Activated T-helper 1 cell treated with anti-CD3 and anti-CD28 coated beads, Interleukin-12 subunit alpha, Interleukin-12 subunit beta, Interleukin-2, Interleukin-4 antibody, amounts not matched to agents 30 ng/mL and 10 ng/mL and 1 ng/mL, durations not matched to agents 14 hours and 24 hours and 36 hours (primary cell): Measurements from ENCODE around the gene SNX15. TPM values are rescaled to one million over a fixed set of nuclear protein-coding genes. Genes with fewer than 3 reads are reported as not detected.

Experiments
- DNase-seq: peaks from one replicate; pipeline ENCODE4 v3.0.0; 2021; ENCODE audit warnings: low spot score
- H3K27ac Mint-ChIP-seq: one replicate; pipeline ENCODE4 v1.8.0; 2021; ENCODE audit warnings: mild to moderate bottlenecking, mixed read lengths
- H3K27me3 Mint-ChIP-seq: one replicate; pipeline ENCODE4 v1.8.0; 2022; ENCODE audit warnings: mild to moderate bottlenecking, moderate library complexity, mixed read lengths; ENCODE audit not compliant: insufficient read depth
- H3K36me3 Mint-ChIP-seq: one replicate; pipeline ENCODE4 v1.8.0; 2021; ENCODE audit warnings: low read depth, mixed read lengths
- H3K4me1 Mint-ChIP-seq: one replicate; pipeline ENCODE4 v1.8.0; 2021; ENCODE audit warnings: low read depth, mixed read lengths
- H3K4me3 Mint-ChIP-seq: one replicate; pipeline ENCODE4 v1.8.0; 2021; ENCODE audit warnings: mild to moderate bottlenecking, moderate library complexity, mixed read lengths
- H3K9me3 Mint-ChIP-seq: one replicate; pipeline ENCODE4 v1.8.0; 2021; ENCODE audit warnings: mixed read lengths
- intact Hi-C: fragments of 100-400 bp; cut with micrococcal nuclease; formaldehyde crosslinking; loops from one replicate; pipeline ENCODE4 v1.15.1; 2024
- total RNA-seq: library from RNA; stranded (reverse); gene quantifications from 2 replicates; pipeline ENCODE4 v1.2.3, GENCODE V29; 2022

The SNX15 gene
- total RNA-seq, 1 donor from 2014 or later, result 19.9 TPM

- no peak for DNase-seq
- peaks cover 1% of the 10 kb centered on the region for H3K27me3 Mint-ChIP-seq
- peak overlapping the region; percentile 81 for H3K4me3 Mint-ChIP-seq
- intact Hi-C loops, result no loop called here
- H3K36me3 Mint-ChIP-seq, result peaks cover 12% of the 10 kb centered on the region
- H3K4me1 Mint-ChIP-seq, result peaks cover 20% of the 10 kb centered on the region
- no peaks in the 10 kb centered on the region for H3K9me3 Mint-ChIP-seq
- H3K27ac Mint-ChIP-seq, result peak overlapping the region; percentile 80
Observed at GRCh38 chr11:65047581-65048422, 20.6 kb downstream of the SNX15 start.

GRCh38 chr11:65051398-65051858 lies 24.2 kb downstream of the SNX15 start:
- no peak for DNase-seq
- no peaks in the 10 kb centered on the region for H3K9me3 Mint-ChIP-seq
- H3K36me3 Mint-ChIP-seq, result peaks cover 2% of the 10 kb centered on the region
- intact Hi-C loops, result no loop called here
- no peak overlapping the region for H3K4me3 Mint-ChIP-seq
- H3K4me1 Mint-ChIP-seq, result peaks cover 22% of the 10 kb centered on the region
- no peak overlapping the region for H3K27ac Mint-ChIP-seq
- H3K27me3 Mint-ChIP-seq, result peaks cover 1% of the 10 kb centered on the region

- DNase-seq, result no peak
- Mint-ChIP-seq H3K36me3 (no peaks in the 10 kb centered on the region), H3K4me1 (peaks cover 14% of the 10 kb centered on the region), H3K27ac (peak overlapping the region; percentile 88), H3K4me3 (no peak overlapping the region), H3K27me3 (peaks cover 1% of the 10 kb centered on the region), H3K9me3 (no peaks in the 10 kb centered on the region)
- intact Hi-C loops, result no loop called here
Observed at GRCh38 chr11:65053827-65054508, 26.7 kb downstream of the SNX15 start.

- Mint-ChIP-seq H3K27ac (no peak overlapping the region), H3K36me3 (no peaks in the 10 kb centered on the region), H3K27me3 (peaks cover 6% of the 10 kb centered on the region), H3K4me1 (peaks cover 21% of the 10 kb centered on the region), H3K4me3 (no peak overlapping the region), H3K9me3 (no peaks in the 10 kb centered on the region)
- intact Hi-C loops, result no loop called here
- DNase-seq, result no peak
Observed at GRCh38 chr11:65055538-65055937, 28.3 kb downstream of the SNX15 start.

- H3K4me3 Mint-ChIP-seq, result no peak overlapping the region
- DNase-seq, result no peak
- H3K27me3 Mint-ChIP-seq, result peaks cover 6% of the 10 kb centered on the region
- no peaks in the 10 kb centered on the region for H3K9me3 Mint-ChIP-seq
- no peak overlapping the region for H3K27ac Mint-ChIP-seq
- H3K4me1 Mint-ChIP-seq, result peaks cover 28% of the 10 kb centered on the region
- intact Hi-C loops, result no loop called here
- H3K36me3 Mint-ChIP-seq, result no peaks in the 10 kb centered on the region
Observed at GRCh38 chr11:65056999-65057398, 29.8 kb downstream of the SNX15 start.

- no peak overlapping the region for H3K27ac Mint-ChIP-seq
- H3K4me3 Mint-ChIP-seq, result no peak overlapping the region
- H3K36me3 Mint-ChIP-seq, result no peaks in the 10 kb centered on the region
- H3K4me1 Mint-ChIP-seq, result peaks cover 28% of the 10 kb centered on the region
- intact Hi-C loops, result no loop called here
- H3K27me3 Mint-ChIP-seq, result peaks cover 6% of the 10 kb centered on the region
- no peak for DNase-seq
- no peaks in the 10 kb centered on the region for H3K9me3 Mint-ChIP-seq
Observed at GRCh38 chr11:65057526-65057925, 30.3 kb downstream of the SNX15 start.

GRCh38 chr11:65058012-65058411 lies 30.8 kb downstream of the SNX15 start:
- H3K4me1 Mint-ChIP-seq, result peaks cover 28% of the 10 kb centered on the region
- intact Hi-C loops, result no loop called here
- no peaks in the 10 kb centered on the region for H3K36me3 Mint-ChIP-seq
- H3K27me3 Mint-ChIP-seq, result peaks cover 5% of the 10 kb centered on the region
- DNase-seq, result no peak
- no peaks in the 10 kb centered on the region for H3K9me3 Mint-ChIP-seq
- no peak overlapping the region for H3K4me3 Mint-ChIP-seq
- H3K27ac Mint-ChIP-seq, result no peak overlapping the region

- Mint-ChIP-seq H3K27ac (no peak within 1 kb of the TSS), H3K4me1 (peaks cover 26% of the 10 kb centered on the region), H3K27me3 (peaks cover 5% of the 10 kb centered on the region), H3K4me3 (no peak within 1 kb of the TSS), H3K9me3 (no peaks in the 10 kb centered on the region), H3K36me3 (no peaks in the 10 kb centered on the region)
- DNase-seq, result no peak
- intact Hi-C loops, result no loop called here
Observed at GRCh38 chr11:65058419-65059054, 31.3 kb downstream of the SNX15 start, which contains the start of gene NAALADL1. Gene NAALADL1, minus strand, starts transcription at chr11:65058553. Its CDS starts 32 bp downstream, at chr11:65058521.

- Mint-ChIP-seq H3K4me1 (peaks cover 16% of the 10 kb centered on the region), H3K27ac (no peak overlapping the region), H3K9me3 (no peaks in the 10 kb centered on the region), H3K36me3 (no peaks in the 10 kb centered on the region), H3K4me3 (no peak overlapping the region), H3K27me3 (peaks cover 5% of the 10 kb centered on the region)
- no peak for DNase-seq
- intact Hi-C loops, result no loop called here
Observed at GRCh38 chr11:65059523-65059922, 32.3 kb downstream of the SNX15 start.

GRCh38 chr11:65059959-65060824 lies 33.0 kb downstream of the SNX15 start:
- intact Hi-C loops, result no loop called here
- H3K4me3 Mint-ChIP-seq, result no peak overlapping the region
- H3K27ac Mint-ChIP-seq, result no peak overlapping the region
- no peaks in the 10 kb centered on the region for H3K36me3 Mint-ChIP-seq
- DNase-seq, result no peak
- H3K27me3 Mint-ChIP-seq, result peaks cover 5% of the 10 kb centered on the region
- no peaks in the 10 kb centered on the region for H3K9me3 Mint-ChIP-seq
- peaks cover 14% of the 10 kb centered on the region for H3K4me1 Mint-ChIP-seq

GRCh38 chr11:65060913-65061408 lies 33.7 kb downstream of the SNX15 start:
- Mint-ChIP-seq H3K36me3 (no peaks in the 10 kb centered on the region), H3K27ac (no peak overlapping the region), H3K4me3 (no peak overlapping the region), H3K9me3 (no peaks in the 10 kb centered on the region), H3K4me1 (peaks cover 14% of the 10 kb centered on the region), H3K27me3 (peaks cover 5% of the 10 kb centered on the region)
- intact Hi-C loops, result no loop called here
- no peak for DNase-seq

GRCh38 chr11:65063532-65063931 lies 36.3 kb downstream of the SNX15 start:
- Mint-ChIP-seq H3K4me3 (no peak overlapping the region), H3K27me3 (peaks cover 5% of the 10 kb centered on the region), H3K9me3 (no peaks in the 10 kb centered on the region), H3K27ac (no peak overlapping the region), H3K36me3 (no peaks in the 10 kb centered on the region), H3K4me1 (peaks cover 14% of the 10 kb centered on the region)
- no peak for DNase-seq
- intact Hi-C loops, result no loop called here
